Measurements from ENCODE around the gene CEBPZOS. TPM values are rescaled to one million over a fixed set of nuclear protein-coding genes. Genes with fewer than 3 reads are reported as not detected.
A peak's percentile ranks its signal among the peaks of the same experiment; 100 is the strongest.

The CEBPZOS gene
- total RNA-seq, 1 experiment from 2014 or later: 1.5 TPM

DNA sequence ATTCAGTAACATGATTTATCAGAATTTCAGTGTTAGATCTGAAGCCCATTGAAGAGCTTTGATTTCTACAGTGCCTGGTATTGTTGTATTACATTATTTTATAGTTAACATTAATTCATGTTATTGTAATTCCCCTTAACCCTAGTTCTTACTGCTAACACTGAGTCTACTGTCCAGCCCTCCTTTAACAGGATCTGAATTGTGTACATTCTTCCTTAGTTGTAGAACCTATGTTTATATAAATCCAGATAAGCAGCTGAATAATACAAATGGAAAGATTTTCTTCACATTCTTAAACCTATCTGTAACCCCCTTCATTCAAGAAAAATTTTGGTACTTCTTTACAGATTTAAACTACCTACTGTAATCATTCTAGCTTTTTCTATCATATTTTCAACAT, 49.9 kb downstream of the CEBPZOS start:
- no peaks in the 10 kb centered on the region for H3K27me3 ChIP-seq (ENCODE audit: insufficient read depth, low read length)
- H3T11ph ChIP-seq (ENCODE audit: low read length): no peak overlapping the region
- no peaks in the 10 kb centered on the region for H3K9me3 Mint-ChIP-seq
- no peak overlapping the region for H3K4ac ChIP-seq (ENCODE audit: low read depth, low read length)
- no peaks in the 10 kb centered on the region for H4K20me1 ChIP-seq (ENCODE audit: control insufficient read depth, insufficient read depth, insufficient read length)
- TF ChIP-seq, protein P1, sequence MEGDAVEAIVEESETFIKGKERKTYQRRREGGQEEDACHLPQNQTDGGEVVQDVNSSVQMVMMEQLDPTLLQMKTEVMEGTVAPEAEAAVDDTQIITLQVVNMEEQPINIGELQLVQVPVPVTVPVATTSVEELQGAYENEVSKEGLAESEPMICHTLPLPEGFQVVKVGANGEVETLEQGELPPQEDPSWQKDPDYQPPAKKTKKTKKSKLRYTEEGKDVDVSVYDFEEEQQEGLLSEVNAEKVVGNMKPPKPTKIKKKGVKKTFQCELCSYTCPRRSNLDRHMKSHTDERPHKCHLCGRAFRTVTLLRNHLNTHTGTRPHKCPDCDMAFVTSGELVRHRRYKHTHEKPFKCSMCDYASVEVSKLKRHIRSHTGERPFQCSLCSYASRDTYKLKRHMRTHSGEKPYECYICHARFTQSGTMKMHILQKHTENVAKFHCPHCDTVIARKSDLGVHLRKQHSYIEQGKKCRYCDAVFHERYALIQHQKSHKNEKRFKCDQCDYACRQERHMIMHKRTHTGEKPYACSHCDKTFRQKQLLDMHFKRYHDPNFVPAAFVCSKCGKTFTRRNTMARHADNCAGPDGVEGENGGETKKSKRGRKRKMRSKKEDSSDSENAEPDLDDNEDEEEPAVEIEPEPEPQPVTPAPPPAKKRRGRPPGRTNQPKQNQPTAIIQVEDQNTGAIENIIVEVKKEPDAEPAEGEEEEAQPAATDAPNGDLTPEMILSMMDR (conservative IDR thresholded peaks at IDR 0.05): no peak
- no peaks in the 10 kb centered on the region for H3K27me3 Mint-ChIP-seq (ENCODE audit: low read depth)
- no peak overlapping the region for H3K4me3 Mint-ChIP-seq
- no peak overlapping the region for H3K23ac ChIP-seq (ENCODE audit: insufficient read length, low read depth, low read length)
- H4K91ac ChIP-seq (ENCODE audit: insufficient read length, low read depth, low read length): no peak overlapping the region
- H3K18ac ChIP-seq (ENCODE audit: insufficient read length, low read depth, low read length): no peak overlapping the region
- H3K14ac ChIP-seq (ENCODE audit: insufficient read depth, low read length): no peak overlapping the region
- no peak overlapping the region for H3K56ac ChIP-seq (ENCODE audit: insufficient read length, low read depth, low read length)
- peak overlapping the region in 1 of 3 experiments; percentile 82; a peak in 2 of 7 replicates for H3K27ac Mint-ChIP-seq
- H3K23me2 ChIP-seq (ENCODE audit: insufficient read length, low read depth, low read length, poor library complexity, severe bottlenecking): no peaks in the 10 kb centered on the region
- no peak overlapping the region for H2BK12ac ChIP-seq (ENCODE audit: insufficient read length, low read depth, low read length)
- no peaks in the 10 kb centered on the region for H3K9me3 ChIP-seq (ENCODE audit: control insufficient read depth, low read depth, low read length)
- peaks cover 6 to 24% of the 10 kb centered on the region in 2 experiments; a peak in 2 of 4 replicates for H3K4me1 Mint-ChIP-seq
- peaks cover 48 to 94% (median 93%) of the 10 kb centered on the region in 3 experiments; a peak in 6 of 7 replicates for H3K36me3 Mint-ChIP-seq (ENCODE audit: insufficient read depth in 1 of 3, low read depth in 3 of 3)
- no peak overlapping the region for H4K5ac ChIP-seq (ENCODE audit: insufficient read length, low read depth, low read length)
- H3K27ac ChIP-seq (ENCODE audit: insufficient read length, low read depth, low read length): no peak overlapping the region
- no peak overlapping the region for H2BK5ac ChIP-seq (ENCODE audit: insufficient read length, low read length)
- no peak overlapping the region for H3K9ac ChIP-seq (ENCODE audit: extremely low read depth, insufficient read length, low read length)
- no peak overlapping the region for H2AK5ac ChIP-seq (ENCODE audit: insufficient read length, low read length)
- no peaks in the 10 kb centered on the region for H3K79me2 ChIP-seq (ENCODE audit: insufficient read depth, low read length)
- no peak overlapping the region for H2BK15ac ChIP-seq (ENCODE audit: low read depth, low read length)
- no peak overlapping the region for H2BK20ac ChIP-seq (ENCODE audit: low read depth, low read length, poor library complexity, severe bottlenecking)
- H2AFZ ChIP-seq (ENCODE audit: low read length): no peak overlapping the region
- no peak for DNase-seq
- no peak overlapping the region for H4K8ac ChIP-seq (replicated peaks; ENCODE audit: insufficient read length, low read depth, low read length)
- H3K79me1 ChIP-seq (ENCODE audit: insufficient read depth, low read depth, low read length, poor library complexity, severe bottlenecking): peaks cover 2% of the 10 kb centered on the region
- H3K4me1 ChIP-seq (ENCODE audit: insufficient read depth, low read length): no peaks in the 10 kb centered on the region
- H2BK120ac ChIP-seq (ENCODE audit: low read depth, low read length, poor library complexity, severe bottlenecking): no peak overlapping the region
- H3K4me2 ChIP-seq (ENCODE audit: insufficient read depth, insufficient read length, low read length): no peak overlapping the region
